ENCODE data around the gene ABR.
"Not testable (repeated sequence)": the region's sequence is repeated elsewhere in the genome, so short reads cannot be mapped to it uniquely, and the experiment has no call there.

Gene ABR

GRCh38 chr17:1201132-1201702 is 21.4 kb upstream of the ABR start:
- DNase-seq (ENCODE audit: low read depth in 2 of 2): no peak

GRCh38 chr17:1199271-1199743 is 19.5 kb upstream of the ABR start:
- DNase-seq (ENCODE audit: low read depth in 2 of 2): not testable (repeated sequence)

- peak; percentile 49 to 65 for DNase-seq (ENCODE audit: low read depth in 2 of 2)
Measured at GRCh38 chr17:1197781-1198490, 18.2 kb upstream of the ABR start.

GRCh38 chr17:1197379-1197778 is 17.6 kb upstream of the ABR start:
- DNase-seq (ENCODE audit: low read depth in 2 of 2): no peak

GRCh38 chr17:1196946-1197345 is 17.2 kb upstream of the ABR start:
- no peak for DNase-seq (ENCODE audit: low read depth in 2 of 2)

GRCh38 chr17:1192911-1193699 is 13.3 kb upstream of the ABR start:
- DNase-seq (ENCODE audit: low read depth in 2 of 2): no peak

- DNase-seq (ENCODE audit: low read depth in 2 of 2): no peak
Measured at GRCh38 chr17:1190751-1191331, 11.1 kb upstream of the ABR start.

- no peak for DNase-seq (ENCODE audit: low read depth in 2 of 2)
Measured at GRCh38 chr17:1188812-1189504, 9.2 kb upstream of the ABR start.

GRCh38 chr17:1186923-1187771 is 7.4 kb upstream of the ABR start:
- DNase-seq (ENCODE audit: low read depth in 2 of 2): peak; percentile 58 to 66

GRCh38 chr17:1186214-1186820 is 6.5 kb upstream of the ABR start:
- no peak for DNase-seq (ENCODE audit: low read depth in 2 of 2)

- no peak for DNase-seq (ENCODE audit: low read depth in 2 of 2)
Measured at GRCh38 chr17:1183171-1183873, 3.5 kb upstream of the ABR start.

- no peak for DNase-seq (ENCODE audit: low read depth in 2 of 2)
Measured at GRCh38 chr17:1182811-1183170, 3.0 kb upstream of the ABR start.

GRCh38 chr17:1181753-1182137 is 2.0 kb upstream of the ABR start:
- no peak for DNase-seq (ENCODE audit: low read depth in 2 of 2)

GRCh38 chr17:1180958-1181752 is 1.4 kb upstream of the ABR start:
- no peak for DNase-seq (ENCODE audit: low read depth in 2 of 2)

- DNase-seq (ENCODE audit: low read depth in 2 of 2): peak in 1 of 2 donors; percentile 15
Measured at GRCh38 chr17:1179112-1179817, 516 bp downstream of the ABR start.

GRCh38 chr17:1177016-1177700 is 2.6 kb downstream of the ABR start:
- DNase-seq (ENCODE audit: low read depth in 2 of 2): no peak

GRCh38 chr17:1174263-1174880 is 5.4 kb downstream of the ABR start:
- DNase-seq (ENCODE audit: low read depth in 2 of 2): no peak
